ENCODE data around the gene TANGO2. TPM values are rescaled to one million over a fixed set of nuclear protein-coding genes. Genes with fewer than 3 reads are reported as not detected.

TANGO2 gene
- total and polyA plus RNA-seq, 9 of the 15 experiments (the other 6 are each of a cell fraction or from before 2014, with no cell fraction given) = 15.5 to 94.9 (median 70.1) TPM

DNA sequence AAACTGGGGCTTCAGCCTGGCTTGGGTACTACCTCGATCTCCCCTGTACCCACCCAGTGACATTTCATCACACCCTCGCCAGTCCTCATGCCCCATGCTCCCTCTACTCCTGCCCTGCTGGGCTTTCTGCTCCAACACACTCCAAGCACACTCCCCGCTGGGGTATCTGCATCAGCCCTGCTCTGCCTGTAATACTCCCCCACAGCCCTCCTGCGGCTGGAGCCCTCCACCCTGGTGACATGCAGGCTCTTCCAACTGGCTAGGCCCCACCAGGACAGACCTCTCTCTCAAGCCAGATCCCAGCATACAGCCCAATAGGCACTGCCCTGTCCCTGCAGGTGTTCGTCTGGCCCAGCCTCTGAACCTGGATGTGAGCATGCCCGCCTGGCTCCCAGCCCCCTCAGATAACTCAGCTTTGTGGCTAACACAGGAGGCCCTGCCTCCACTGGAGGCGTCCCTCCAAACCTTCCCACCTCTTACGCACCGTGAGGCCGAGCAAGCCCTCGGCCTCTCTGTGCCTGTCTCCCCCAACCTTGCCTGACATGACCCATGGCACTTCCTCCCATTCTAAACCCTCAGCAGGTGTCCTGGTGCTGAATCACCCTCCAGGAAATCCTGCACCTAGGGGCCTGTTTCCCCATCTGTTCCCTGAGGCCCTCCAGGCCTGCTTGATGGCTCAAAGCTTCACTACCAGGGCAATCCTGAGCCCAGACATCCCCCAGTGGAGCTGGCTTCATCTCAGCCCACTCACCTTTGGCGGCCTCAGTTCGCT lies 45.8 kb upstream of the TANGO2 start (continued):
- peak; percentile 96 for TF ChIP-seq SPI1 (IDR thresholded peaks at IDR 0.05; ENCODE audit: borderline replicate concordance, low read depth, low read length)
- TF ChIP-seq, protein P1, sequence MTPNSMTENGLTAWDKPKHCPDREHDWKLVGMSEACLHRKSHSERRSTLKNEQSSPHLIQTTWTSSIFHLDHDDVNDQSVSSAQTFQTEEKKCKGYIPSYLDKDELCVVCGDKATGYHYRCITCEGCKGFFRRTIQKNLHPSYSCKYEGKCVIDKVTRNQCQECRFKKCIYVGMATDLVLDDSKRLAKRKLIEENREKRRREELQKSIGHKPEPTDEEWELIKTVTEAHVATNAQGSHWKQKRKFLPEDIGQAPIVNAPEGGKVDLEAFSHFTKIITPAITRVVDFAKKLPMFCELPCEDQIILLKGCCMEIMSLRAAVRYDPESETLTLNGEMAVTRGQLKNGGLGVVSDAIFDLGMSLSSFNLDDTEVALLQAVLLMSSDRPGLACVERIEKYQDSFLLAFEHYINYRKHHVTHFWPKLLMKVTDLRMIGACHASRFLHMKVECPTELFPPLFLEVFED (CRISPR knock-in tag; conservative IDR thresholded peaks at IDR 0.05) = peak; percentile 80
- TF ChIP-seq, protein P2, sequence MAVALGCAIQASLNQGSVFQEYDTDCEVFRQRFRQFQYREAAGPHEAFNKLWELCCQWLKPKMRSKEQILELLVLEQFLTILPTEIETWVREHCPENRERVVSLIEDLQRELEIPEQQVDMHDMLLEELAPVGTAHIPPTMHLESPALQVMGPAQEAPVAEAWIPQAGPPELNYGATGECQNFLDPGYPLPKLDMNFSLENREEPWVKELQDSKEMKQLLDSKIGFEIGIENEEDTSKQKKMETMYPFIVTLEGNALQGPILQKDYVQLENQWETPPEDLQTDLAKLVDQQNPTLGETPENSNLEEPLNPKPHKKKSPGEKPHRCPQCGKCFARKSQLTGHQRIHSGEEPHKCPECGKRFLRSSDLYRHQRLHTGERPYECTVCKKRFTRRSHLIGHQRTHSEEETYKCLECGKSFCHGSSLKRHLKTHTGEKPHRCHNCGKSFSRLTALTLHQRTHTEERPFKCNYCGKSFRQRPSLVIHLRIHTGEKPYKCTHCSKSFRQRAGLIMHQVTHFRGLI (CRISPR knock-in tag; IDR thresholded peaks at IDR 0.05) = no peak
- TF ChIP-seq FOXJ3 (CRISPR knock-in tag; IDR thresholded peaks at IDR 0.05) = no peak
- TF ChIP-seq KLF10 (CRISPR knock-in tag; IDR thresholded peaks at IDR 0.05) = no peak
- peak; percentile 13; the same call in 1 of the 2 replicates for TF ChIP-seq HSF4 (CRISPR knock-in tag; IDR thresholded peaks at IDR 0.05; ENCODE audit: borderline replicate concordance)
- 0 out of 2 replicates have a peak, but pooled peaks have one; percentile 36 for TF ChIP-seq TRIM28 (IDR thresholded peaks at IDR 0.05)
- TF ChIP-seq EGR1 (conservative IDR thresholded peaks at IDR 0.05) = 0 out of 2 replicates have a peak, but pooled peaks have one; percentile 54
- 0 out of 2 replicates have a peak, but pooled peaks have one; percentile 28 for TF ChIP-seq PTBP1 (IDR thresholded peaks at IDR 0.05; ENCODE audit: low read depth, low read length)
- 0 out of 2 replicates have a peak, but pooled peaks have one; percentile 15 for TF ChIP-seq SMC3 (conservative IDR thresholded peaks at IDR 0.05; ENCODE audit: insufficient read depth, low read depth, low read length)
- TF ChIP-seq POLR2AphosphoS5 (IDR thresholded peaks at IDR 0.05; ENCODE audit: control insufficient read depth, insufficient read depth, low read depth, low read length) = peak; percentile 53; the same call in 1 of the 2 replicates
- peak; percentile 55; the same call in 1 of the 2 replicates for TF ChIP-seq PRMT5 (CRISPR knock-in tag; IDR thresholded peaks at IDR 0.05)
- TF ChIP-seq ZC3H8 (IDR thresholded peaks at IDR 0.05) = no peak
- TF ChIP-seq ZNF384 (IDR thresholded peaks at IDR 0.05; ENCODE audit: low read depth, low read length) = no peak
- TF ChIP-seq ATF3 (IDR thresholded peaks at IDR 0.05) = no peak
- TF ChIP-seq ATF3 (CRISPR knock-in tag; conservative IDR thresholded peaks at IDR 0.05) = 0 out of 2 replicates have a peak, but pooled peaks have one; percentile 20
- peak; percentile 33 for TF ChIP-seq CHD4 (IDR thresholded peaks at IDR 0.05; ENCODE audit: insufficient read depth, insufficient replicate concordance, low read depth, low read length, poor library complexity, severe bottlenecking)
- peak; percentile 85 for TF ChIP-seq SMARCA4 (IDR thresholded peaks at IDR 0.05)
- TF ChIP-seq SMARCE1 (IDR thresholded peaks at IDR 0.05) = peak; percentile 66; the same call in 1 of the 2 replicates
- no peak for TF ChIP-seq ZFX (CRISPR knock-in tag; IDR thresholded peaks at IDR 0.05)
- peak; percentile 89 for TF ChIP-seq HDGF (IDR thresholded peaks at IDR 0.05)
- no peak for TF ChIP-seq BMI1 (IDR thresholded peaks at IDR 0.05; ENCODE audit: low read length)
- peak; percentile 66 for TF ChIP-seq ZFP36 (IDR thresholded peaks at IDR 0.05; ENCODE audit: low read depth, low read length, partially characterized antibody)
- TF ChIP-seq RHOXF2B (CRISPR knock-in tag; conservative IDR thresholded peaks at IDR 0.05) = 0 out of 2 replicates have a peak, but pooled peaks have one; percentile 48
- TF ChIP-seq RCOR1 (IDR thresholded peaks at IDR 0.05; ENCODE audit: borderline replicate concordance in 1 of 2, low read depth in 2 of 2, low read length in 2 of 2) = peak in 1 of 2 experiments; percentile 12; a peak in 2 of 4 replicates

Measured in K562 (cell line).